Activated CD8-positive, alpha-beta memory T cell treated with anti-CD3 and anti-CD28 coated beads, Interleukin-2, amount 50 U/mL, for 4 hours (primary cell): ENCODE data around the gene AIRE.

Experiments used
- DNase-seq: peaks from one replicate; pipeline ENCODE4 v3.0.0-alpha.2; 2020

The AIRE gene

DNA sequence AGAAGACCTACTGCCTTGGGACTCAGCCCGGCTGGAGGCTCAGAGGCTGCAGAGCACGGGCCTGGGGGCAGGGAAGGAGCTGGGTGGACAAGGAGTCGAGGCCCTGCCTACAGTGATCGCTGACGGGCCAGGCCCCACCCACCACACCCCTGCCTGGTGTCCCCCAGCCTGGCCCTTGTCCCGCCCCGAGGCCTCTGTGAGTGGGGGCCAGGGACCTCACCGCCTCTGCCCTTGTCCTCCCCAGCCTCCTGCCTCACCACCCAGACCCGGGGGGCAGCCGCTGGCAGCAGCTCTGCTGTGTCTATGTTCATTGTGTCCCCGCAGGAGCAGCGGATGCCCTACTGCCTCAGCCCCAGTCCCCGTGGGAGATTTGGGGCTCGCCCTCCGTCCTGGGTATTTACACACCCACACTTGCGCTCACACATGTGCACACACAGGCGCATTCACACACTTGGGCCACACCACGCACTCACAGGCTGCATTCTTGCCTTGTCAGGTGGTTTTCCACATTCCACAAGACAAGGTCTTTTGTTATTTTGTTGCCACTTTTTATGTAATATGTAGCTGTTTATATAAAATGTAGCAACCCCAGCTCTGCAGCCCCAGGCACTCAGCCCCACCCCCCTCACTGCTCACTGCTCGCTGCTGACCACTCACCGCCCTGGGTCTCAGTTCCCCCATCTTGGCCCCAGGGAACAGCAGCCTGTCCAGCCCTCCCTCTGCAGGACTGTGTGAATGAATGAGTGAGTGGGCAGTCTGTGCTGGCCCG, 21.4 kb downstream of the AIRE start:
- DNase-seq: no peak

DNA sequence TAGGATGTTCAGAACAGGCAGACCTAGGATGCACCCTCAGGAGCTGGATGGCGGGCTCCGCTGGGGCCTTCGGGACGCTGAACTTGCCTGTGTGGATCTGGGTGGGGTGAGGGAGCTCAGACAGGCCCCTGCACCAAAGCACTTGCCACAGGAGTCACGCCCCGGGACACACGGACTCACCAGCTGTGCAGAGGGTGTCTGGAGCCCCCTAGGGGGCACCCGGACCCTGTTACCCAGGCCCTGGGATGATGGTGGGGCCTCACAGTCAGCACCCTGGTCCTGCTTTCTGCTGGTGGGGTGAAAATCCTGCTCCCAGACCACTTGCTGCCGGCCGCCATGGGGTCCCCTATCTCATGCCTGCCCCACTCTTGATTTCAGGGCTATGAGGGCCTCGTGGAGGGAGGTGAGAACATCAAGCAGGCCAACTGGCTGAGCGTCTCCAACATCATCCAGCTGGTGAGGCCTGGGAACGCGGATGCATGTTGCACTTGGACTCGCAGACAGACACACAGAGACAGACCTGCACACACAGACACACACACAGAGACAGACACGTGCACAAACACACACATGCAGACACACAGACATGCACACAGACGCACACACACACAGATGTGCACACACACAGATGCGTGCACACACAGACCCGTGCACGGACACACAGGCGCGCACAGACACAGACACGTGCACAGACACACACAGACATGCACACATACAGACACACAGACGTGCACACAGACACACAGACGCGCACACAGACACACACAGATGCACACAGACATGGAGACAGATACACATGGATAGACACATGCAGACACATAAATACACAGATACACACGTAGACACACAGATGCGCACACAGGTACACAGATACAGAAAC, 25.2 kb downstream of the AIRE start:
- DNase-seq: no peak

- DNase-seq: no peak
Observed at GRCh38 chr21:44312089-44312488, 26.4 kb downstream of the AIRE start.

GRCh38 chr21:44312716-44313115, 27.0 kb downstream of the AIRE start:
- DNase-seq: no peak

- no peak for DNase-seq
Observed at GRCh38 chr21:44313451-44313850, 27.8 kb downstream of the AIRE start.

DNA sequence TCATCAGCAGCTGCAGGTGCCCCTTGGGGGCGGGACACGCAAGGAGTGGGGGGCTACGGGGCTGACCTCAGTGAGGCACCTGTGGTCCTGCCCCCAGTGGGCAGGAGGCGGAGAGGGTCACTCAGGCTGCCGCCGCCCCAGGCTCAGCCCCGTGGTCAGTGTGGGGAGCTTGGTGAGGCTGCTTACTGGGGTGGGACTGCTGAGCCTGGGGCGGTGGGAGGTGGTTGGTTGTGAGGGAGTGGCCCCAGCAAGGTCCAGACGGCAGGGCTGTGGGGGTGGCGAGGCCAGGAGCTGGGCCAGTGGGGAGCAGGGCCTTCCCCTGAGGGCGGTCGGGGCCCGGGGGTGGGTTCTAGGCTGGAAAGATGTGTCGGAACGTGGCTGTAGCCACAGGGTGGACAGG, 28.5 kb downstream of the AIRE start:
- DNase-seq: no peak

- DNase-seq: no peak
Observed at GRCh38 chr21:44314561-44314960, 28.9 kb downstream of the AIRE start.

- DNase-seq: no peak
Observed at GRCh38 chr21:44315691-44316203, 30.1 kb downstream of the AIRE start.

GRCh38 chr21:44316277-44316900, 30.7 kb downstream of the AIRE start:
- DNase-seq: no peak

- no peak for DNase-seq
Observed at GRCh38 chr21:44317241-44317782, 31.6 kb downstream of the AIRE start.

- no peak for DNase-seq
Observed at GRCh38 chr21:44317871-44318270, 32.2 kb downstream of the AIRE start.

DNA sequence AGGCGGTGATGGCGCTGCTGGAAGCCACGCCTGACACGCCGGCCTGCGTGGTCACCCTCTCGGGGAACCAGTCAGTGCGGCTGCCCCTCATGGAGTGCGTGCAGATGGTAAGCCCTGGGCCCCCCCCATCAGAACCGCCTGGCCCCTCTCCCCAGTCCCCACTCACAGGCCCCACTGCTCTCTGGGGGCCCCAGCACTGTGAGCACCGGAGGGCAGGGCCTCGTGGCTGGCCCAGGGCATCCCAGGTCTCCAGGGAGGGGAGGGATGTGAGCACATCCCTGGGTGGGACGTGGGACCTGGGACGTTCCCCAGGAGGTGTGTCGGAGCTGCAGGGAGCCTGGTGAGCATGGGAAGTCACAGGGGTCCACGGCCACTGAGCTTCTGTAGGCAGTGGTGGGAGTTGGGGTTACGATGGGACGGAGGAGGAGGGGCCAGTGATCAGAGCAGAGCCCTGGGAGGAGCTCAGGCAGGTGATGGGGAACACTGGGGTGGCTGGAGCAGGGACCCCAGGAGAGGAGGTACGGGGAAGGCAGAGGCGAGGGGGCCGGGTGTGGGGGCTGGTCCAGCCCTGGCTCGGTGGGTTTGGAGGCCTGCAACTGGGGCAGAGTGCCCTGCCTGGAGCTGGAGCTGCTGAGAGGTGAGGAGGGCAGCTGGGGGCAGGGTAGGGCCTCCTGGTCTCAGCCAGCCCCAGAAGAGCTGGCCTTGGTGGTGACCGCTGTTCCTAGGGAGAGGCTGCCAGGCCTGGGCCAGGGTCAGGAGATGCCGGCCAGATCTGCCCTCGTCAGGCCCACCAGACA, 33.0 kb downstream of the AIRE start:
- no peak for DNase-seq

DNA sequence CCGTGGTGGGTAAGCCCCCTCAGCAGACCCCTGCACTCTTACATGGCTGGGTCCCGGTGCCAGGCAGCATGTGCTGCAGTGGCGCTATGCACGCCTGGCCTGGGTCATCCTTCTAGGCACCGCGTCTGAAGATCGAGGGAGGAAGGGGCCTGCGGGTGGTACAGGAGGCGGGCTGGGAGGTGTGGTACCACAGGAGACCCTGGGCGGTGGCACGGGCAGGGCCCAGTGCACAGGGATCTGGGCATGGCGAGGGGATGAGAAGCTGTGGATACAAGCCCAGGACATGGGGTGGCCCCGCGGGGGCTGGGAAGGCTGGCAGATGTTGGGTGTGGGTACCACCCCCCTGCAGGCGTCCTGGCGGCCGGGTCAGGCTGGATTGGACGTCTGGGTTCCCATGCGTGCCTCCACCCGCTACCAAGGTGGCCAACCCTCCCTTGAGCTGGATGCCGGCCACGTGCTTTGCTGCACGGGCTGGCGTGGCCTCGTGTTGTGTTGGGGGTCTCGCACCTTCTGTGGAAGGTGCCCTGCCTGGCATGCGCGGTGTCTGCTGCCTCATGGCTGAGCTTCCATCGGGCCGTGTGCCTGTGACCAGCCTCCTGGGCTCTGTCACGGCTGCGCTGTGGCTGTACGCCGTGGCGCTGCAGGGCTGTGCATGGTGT, 33.9 kb downstream of the AIRE start:
- no peak for DNase-seq

DNA sequence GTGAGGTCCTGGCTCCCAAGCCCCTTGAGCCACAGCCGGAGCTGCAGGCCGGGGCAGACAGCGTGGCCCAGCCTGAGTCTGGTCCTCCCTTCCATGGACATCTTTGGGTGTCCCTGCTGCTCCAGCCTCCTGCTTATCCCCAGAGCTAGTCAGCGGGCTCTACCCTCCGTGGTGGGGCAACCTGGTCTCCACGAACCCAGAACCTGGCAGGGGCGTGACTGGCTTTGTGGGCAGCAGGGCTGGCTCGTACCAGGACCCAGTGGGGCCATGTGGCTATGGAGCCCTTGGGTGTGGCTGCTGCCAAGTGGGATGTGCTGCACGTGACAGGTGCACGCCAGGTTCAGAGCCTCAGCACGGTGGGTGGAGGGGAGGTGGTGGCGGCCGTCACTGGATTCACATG, 35.2 kb downstream of the AIRE start:
- no peak for DNase-seq

DNA sequence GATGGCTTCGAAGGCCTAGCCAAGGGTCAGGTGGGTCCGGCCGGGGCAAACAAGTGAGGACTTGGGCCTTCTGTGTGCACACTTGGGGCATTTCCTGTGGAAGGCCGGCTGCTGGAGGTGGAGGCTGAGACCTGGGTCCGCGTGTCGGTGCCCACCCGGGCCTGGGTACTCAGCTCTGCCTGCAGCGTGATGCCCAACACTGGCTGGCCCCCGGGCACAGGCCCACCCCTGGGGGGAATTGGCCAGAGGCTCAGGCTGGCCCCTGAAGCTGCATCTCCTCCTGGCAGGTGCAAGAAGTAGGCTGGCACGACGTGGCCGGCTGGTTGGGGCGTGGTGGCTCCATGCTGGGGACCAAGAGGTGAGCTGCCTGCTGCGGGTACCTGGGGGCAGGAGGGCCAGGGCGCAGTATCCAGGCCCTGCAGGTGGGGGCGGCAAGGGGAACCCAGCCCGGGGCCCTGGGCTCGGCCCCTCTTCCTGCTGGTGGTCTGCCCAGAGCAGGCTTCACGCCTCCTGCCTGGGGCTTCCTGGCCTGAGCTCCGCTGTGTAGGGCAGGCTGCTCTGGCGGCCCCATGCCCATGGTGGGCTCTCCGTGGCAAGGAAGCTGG, 36.3 kb downstream of the AIRE start:
- DNase-seq: no peak

GRCh38 chr21:44322621-44323325, 37.1 kb downstream of the AIRE start:
- no peak for DNase-seq

DNA sequence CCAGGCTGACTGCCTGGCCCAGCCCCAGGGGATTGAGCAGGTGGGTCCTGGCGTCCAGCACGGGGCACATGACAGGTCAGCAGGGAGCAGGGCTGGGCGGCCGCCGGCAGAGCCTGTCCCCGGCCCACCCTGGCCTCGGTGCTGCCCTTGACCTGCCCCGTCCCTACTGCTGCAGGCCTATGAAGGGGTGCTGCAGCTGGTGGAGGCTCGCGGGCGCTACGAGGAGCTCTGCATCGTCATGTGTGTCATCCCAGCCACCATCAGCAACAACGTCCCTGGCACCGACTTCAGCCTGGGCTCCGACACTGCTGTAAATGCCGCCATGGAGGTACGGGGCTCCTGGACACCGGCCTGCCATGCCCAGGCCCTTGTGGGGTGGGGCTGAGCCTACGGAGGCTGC, 37.9 kb downstream of the AIRE start:
- no peak for DNase-seq

GRCh38 chr21:44324106-44324853, 38.6 kb downstream of the AIRE start:
- no peak for DNase-seq

GRCh38 chr21:44324854-44325107, 39.1 kb downstream of the AIRE start:
- DNase-seq: no peak
